ENCODE data around the gene NLK. TPM values are rescaled to one million over a fixed set of nuclear protein-coding genes. Genes with fewer than 3 reads are reported as not detected.
A peak's percentile ranks its signal among the peaks of the same experiment; 100 is the strongest.

NLK gene
- total RNA-seq, 1 donor from 2014 or later, result 25.4 TPM

DNA sequence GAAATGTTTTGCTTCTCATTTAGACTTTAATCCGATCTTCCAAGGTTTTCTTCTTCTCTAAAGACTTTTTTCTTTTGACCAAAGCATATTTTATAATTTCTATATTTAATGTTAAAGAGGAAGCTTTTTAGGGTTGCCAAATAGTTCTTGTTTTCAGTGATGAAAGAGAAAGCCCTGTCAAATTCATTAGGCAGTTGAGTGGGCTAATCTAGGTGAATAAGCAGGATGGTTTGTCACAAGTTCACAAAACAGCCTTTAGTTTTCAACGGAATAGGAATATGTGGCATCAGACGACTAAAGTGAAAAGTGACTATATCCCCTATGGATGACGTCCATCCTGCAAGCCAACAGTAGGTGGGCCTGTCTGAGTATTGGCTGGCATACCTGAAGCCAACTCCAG is 118.8 kb downstream of the NLK start:
- Mint-ChIP-seq H3K27ac (no peak overlapping the region), H3K36me3 (peaks cover 7% of the 10 kb centered on the region), H3K4me1 (ENCODE audit: unreplicated experiment) (no peaks in the 10 kb centered on the region), H3K9me3 (no peaks in the 10 kb centered on the region), H3K27me3 (no peaks in the 10 kb centered on the region), H3K4me3 (no peak overlapping the region)
- no peak for DNase-seq (ENCODE audit: extremely low spot score, unreplicated experiment)
- TF ChIP-seq, protein P1, sequence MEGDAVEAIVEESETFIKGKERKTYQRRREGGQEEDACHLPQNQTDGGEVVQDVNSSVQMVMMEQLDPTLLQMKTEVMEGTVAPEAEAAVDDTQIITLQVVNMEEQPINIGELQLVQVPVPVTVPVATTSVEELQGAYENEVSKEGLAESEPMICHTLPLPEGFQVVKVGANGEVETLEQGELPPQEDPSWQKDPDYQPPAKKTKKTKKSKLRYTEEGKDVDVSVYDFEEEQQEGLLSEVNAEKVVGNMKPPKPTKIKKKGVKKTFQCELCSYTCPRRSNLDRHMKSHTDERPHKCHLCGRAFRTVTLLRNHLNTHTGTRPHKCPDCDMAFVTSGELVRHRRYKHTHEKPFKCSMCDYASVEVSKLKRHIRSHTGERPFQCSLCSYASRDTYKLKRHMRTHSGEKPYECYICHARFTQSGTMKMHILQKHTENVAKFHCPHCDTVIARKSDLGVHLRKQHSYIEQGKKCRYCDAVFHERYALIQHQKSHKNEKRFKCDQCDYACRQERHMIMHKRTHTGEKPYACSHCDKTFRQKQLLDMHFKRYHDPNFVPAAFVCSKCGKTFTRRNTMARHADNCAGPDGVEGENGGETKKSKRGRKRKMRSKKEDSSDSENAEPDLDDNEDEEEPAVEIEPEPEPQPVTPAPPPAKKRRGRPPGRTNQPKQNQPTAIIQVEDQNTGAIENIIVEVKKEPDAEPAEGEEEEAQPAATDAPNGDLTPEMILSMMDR (conservative IDR thresholded peaks at IDR 0.05), result no peak

DNA sequence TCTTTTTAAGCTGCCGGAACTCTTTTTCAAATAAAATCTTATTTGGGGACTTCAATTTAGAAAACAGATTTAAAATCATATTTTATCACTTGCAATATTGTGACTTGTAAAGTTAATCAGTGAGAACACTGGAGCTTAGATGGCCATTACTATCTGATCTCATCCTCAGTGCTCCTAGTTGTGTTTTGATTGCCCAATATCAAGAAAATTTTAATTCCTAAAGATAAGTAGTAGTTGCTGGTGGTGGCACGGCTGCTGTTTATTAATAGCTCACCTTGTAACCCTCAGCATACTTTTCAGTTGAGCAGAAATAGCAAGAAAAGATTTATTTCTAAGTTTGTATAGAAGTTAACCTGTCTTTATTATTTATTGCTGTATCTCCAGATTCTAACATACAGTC is 124.0 kb downstream of the NLK start:
- Mint-ChIP-seq H3K4me1 (ENCODE audit: unreplicated experiment) (no peaks in the 10 kb centered on the region), H3K36me3 (peaks cover 20% of the 10 kb centered on the region), H3K4me3 (no peak overlapping the region), H3K9me3 (no peaks in the 10 kb centered on the region), H3K27ac (no peak overlapping the region), H3K27me3 (no peaks in the 10 kb centered on the region)
- no peak for DNase-seq (ENCODE audit: extremely low spot score, unreplicated experiment)
- TF ChIP-seq, protein P1 (conservative IDR thresholded peaks at IDR 0.05), result no peak

DNA sequence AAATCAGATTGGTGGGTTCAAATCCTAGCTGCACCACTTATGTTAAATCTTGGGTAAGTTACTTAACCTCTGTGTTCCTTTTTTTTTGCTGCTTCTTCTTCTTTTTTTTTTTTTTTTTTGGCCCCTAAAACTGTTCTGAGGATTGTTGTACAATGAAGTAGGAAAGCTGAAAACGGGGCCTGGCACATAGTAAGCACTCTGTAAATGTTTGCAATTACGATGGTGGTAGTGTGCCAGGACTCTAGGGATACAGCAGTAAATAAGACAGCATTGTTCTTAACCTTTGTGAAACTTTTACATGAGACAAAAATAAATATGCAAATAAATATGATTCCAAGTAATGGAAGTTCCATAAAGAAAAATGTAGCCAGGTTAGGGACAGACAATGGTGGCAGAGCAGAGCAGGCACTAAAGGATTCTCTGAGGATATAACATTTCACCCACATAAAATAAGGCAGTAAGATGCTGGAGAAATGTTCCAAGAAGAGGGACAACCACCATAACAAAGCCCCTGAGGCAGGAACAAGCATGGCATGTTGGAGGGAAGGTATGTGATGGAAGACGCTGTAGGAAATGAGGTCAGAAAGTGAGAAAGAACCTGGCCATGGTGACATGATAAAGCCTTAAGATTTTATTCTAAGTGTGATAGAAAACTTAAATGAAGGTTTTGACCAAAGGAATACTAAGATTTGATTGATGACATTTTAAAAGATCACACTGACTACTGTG is 127.3 kb downstream of the NLK start:
- Mint-ChIP-seq H3K4me3 (no peak overlapping the region), H3K36me3 (peaks cover 16% of the 10 kb centered on the region), H3K9me3 (no peaks in the 10 kb centered on the region), H3K27me3 (no peaks in the 10 kb centered on the region), H3K4me1 (ENCODE audit: unreplicated experiment) (peaks cover 19% of the 10 kb centered on the region), H3K27ac (no peak overlapping the region)
- no peak for DNase-seq (ENCODE audit: extremely low spot score, unreplicated experiment)
- TF ChIP-seq, protein P1 (conservative IDR thresholded peaks at IDR 0.05), result no peak

DNA sequence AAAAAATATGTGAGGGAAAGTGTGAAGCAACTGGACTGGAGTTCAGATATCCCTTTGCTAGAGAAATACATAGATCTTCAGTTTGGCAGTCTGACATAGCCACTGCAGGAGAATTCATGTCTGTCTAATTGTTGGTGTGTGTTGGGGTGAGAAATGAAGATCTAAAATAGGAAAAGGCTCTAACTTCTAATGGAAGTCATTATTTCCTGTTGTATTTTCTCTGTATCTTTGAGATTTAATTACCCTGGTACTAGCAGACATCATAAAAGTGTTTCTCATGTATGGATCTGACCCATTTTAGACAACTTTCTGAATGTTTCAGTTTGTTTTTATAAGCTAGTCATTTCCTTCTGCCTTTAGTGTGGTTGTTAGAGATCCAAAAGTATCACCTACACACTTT is 128.3 kb downstream of the NLK start:
- no peak for DNase-seq (ENCODE audit: extremely low spot score, unreplicated experiment)
- no peaks in the 10 kb centered on the region for H3K27me3 Mint-ChIP-seq
- TF ChIP-seq, protein P1 (conservative IDR thresholded peaks at IDR 0.05), result no peak
- no peak overlapping the region for H3K4me3 Mint-ChIP-seq
- H3K36me3 Mint-ChIP-seq, result peaks cover 16% of the 10 kb centered on the region
- peaks cover 19% of the 10 kb centered on the region for H3K4me1 Mint-ChIP-seq (ENCODE audit: unreplicated experiment)
- no peak overlapping the region for H3K27ac Mint-ChIP-seq
- no peaks in the 10 kb centered on the region for H3K9me3 Mint-ChIP-seq

DNA sequence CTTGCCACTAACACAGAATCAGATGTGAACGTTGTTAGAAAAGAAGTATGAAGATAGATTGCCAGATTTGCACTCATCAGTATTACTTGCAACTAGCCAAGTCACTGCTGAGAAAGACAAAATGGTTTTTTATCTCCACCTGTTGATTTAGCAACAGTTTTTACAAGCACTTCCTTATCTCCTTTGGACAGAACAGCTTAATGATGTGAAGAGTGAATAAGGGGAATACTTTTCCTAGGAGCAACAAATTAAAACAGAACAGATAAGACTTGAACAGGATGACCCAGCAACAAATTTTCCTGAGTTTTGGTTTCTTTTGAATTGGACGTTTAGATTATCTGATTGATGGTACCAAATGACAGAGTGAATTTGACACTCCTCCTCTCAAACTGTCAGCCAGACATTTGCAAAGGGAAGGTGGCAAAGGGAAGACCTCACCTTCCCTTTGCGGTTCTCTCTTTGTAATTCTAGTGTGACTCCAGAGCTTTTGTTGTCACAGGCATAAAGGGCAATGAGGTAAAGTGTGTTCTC is 130.6 kb downstream of the NLK start:
- no peaks in the 10 kb centered on the region for H3K9me3 Mint-ChIP-seq
- H3K4me1 Mint-ChIP-seq (ENCODE audit: unreplicated experiment), result peaks cover 19% of the 10 kb centered on the region
- TF ChIP-seq, protein P1 (conservative IDR thresholded peaks at IDR 0.05), result no peak
- H3K27ac Mint-ChIP-seq, result peak overlapping the region; percentile 67
- H3K27me3 Mint-ChIP-seq, result no peaks in the 10 kb centered on the region
- DNase-seq (ENCODE audit: extremely low spot score, unreplicated experiment), result no peak
- no peak overlapping the region for H3K4me3 Mint-ChIP-seq
- H3K36me3 Mint-ChIP-seq, result peaks cover 12% of the 10 kb centered on the region
